ENCODE results near the gene SUCLA2. TPM values are rescaled to one million over a fixed set of nuclear protein-coding genes. Genes with fewer than 3 reads are reported as not detected.

Gene SUCLA2
- total RNA-seq, 1 donor from 2014 or later = 41.7 TPM

GRCh38 chr13:47962237-47962636 is 38.8 kb downstream of the SUCLA2 start:
- Histone ChIP-seq H3K4me2 (ENCODE audit: low read length) (no peak overlapping the region), H3K4me3 (ENCODE audit: insufficient read depth, low read depth, low read length) (no peak overlapping the region), H3K27ac (ENCODE audit: low read depth, low read length) (no peak overlapping the region), H4K20me1 (ENCODE audit: insufficient read depth, low read length) (no peaks in the 10 kb centered on the region), H3K27me3 (ENCODE audit: insufficient read depth, low read length) (no peaks in the 10 kb centered on the region), H2AFZ (ENCODE audit: low read depth, low read length) (no peak overlapping the region), H3K36me3 (ENCODE audit: insufficient read depth, low read length) (peaks cover 22% of the 10 kb centered on the region), H3K9ac (ENCODE audit: low read length) (no peak overlapping the region), H3K4me1 (ENCODE audit: insufficient read depth, low read length) (no peaks in the 10 kb centered on the region), H3K9me3 (ENCODE audit: insufficient read depth, low read depth, low read length) (peaks cover 10% of the 10 kb centered on the region), H3K79me2 (ENCODE audit: insufficient read depth, low read length) (no peaks in the 10 kb centered on the region)
- H3K36me3 Mint-ChIP-seq (ENCODE audit: low read depth, unreplicated experiment) = peaks cover 42% of the 10 kb centered on the region
- DNase-seq (ENCODE audit: low read depth) (no peak), FAIRE-seq (no peak)
- H3K27me3 Mint-ChIP-seq (ENCODE audit: low read depth, unreplicated experiment) = no peaks in the 10 kb centered on the region
- TF ChIP-seq EZH2 (IDR thresholded peaks at IDR 0.05; ENCODE audit: insufficient read depth, low read length) = no peak
- TF ChIP-seq, protein P1, sequence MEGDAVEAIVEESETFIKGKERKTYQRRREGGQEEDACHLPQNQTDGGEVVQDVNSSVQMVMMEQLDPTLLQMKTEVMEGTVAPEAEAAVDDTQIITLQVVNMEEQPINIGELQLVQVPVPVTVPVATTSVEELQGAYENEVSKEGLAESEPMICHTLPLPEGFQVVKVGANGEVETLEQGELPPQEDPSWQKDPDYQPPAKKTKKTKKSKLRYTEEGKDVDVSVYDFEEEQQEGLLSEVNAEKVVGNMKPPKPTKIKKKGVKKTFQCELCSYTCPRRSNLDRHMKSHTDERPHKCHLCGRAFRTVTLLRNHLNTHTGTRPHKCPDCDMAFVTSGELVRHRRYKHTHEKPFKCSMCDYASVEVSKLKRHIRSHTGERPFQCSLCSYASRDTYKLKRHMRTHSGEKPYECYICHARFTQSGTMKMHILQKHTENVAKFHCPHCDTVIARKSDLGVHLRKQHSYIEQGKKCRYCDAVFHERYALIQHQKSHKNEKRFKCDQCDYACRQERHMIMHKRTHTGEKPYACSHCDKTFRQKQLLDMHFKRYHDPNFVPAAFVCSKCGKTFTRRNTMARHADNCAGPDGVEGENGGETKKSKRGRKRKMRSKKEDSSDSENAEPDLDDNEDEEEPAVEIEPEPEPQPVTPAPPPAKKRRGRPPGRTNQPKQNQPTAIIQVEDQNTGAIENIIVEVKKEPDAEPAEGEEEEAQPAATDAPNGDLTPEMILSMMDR (IDR thresholded peaks at IDR 0.05; ENCODE audit: insufficient read depth, low read depth, low read length) = no peak
- H3K4me3 Mint-ChIP-seq (ENCODE audit: unreplicated experiment) = no peak overlapping the region
- peaks cover 8% of the 10 kb centered on the region for H3K9me3 Mint-ChIP-seq (ENCODE audit: unreplicated experiment)
- H3K4me1 Mint-ChIP-seq (ENCODE audit: low read depth, unreplicated experiment) = no peaks in the 10 kb centered on the region
- no peak overlapping the region for H3K27ac Mint-ChIP-seq (ENCODE audit: unreplicated experiment)

DNA sequence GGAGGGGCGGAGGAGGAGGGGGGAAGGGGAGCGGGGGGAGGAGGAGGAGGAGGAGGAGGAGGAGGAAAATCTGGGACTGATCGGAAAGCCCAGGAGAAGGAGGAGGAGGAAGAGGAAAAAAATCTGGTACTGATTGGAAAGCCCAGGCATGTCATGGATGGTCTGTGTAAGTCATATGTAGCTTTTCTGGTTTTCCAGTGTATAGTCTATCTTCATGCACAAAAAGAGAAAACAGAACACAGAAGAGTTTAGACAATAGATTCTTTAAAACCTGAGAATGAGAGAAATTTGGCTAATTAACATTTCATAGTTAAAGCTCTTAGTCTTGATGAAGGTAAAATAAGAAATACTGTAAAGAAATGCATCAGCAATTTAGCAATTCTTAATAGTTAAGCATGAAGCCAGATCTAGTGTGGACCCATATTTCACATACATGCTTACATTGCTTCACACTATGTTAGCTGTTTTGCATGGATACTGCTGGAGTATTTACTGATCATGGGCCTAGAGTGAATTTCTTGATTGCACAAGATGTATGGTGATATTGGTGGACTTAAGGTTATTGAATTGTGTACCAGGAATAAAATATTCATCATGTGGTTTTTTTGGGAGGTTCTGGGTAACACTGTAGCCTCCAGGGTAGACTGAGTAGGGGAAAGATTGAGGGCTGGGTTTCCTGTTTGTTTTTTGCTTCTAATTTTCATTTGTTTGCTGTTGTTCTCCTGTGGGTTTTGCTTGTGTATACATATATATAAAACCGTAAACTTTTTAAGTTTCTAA is 41.4 kb downstream of the SUCLA2 start:
- peaks cover 17% of the 10 kb centered on the region for H3K9me3 Mint-ChIP-seq (ENCODE audit: unreplicated experiment)
- TF ChIP-seq, protein P1 (IDR thresholded peaks at IDR 0.05; ENCODE audit: insufficient read depth, low read depth, low read length) = no peak
- no peak for TF ChIP-seq EZH2 (IDR thresholded peaks at IDR 0.05; ENCODE audit: insufficient read depth, low read length)
- H3K36me3 ChIP-seq (ENCODE audit: insufficient read depth, low read length) = peaks cover 23% of the 10 kb centered on the region
- H3K4me1 ChIP-seq (ENCODE audit: insufficient read depth, low read length) = no peaks in the 10 kb centered on the region
- no peak overlapping the region for H3K27ac ChIP-seq (ENCODE audit: low read depth, low read length)
- H4K20me1 ChIP-seq (ENCODE audit: insufficient read depth, low read length) = no peaks in the 10 kb centered on the region
- no peak overlapping the region for H3K4me3 Mint-ChIP-seq (ENCODE audit: unreplicated experiment)
- H2AFZ ChIP-seq (ENCODE audit: low read depth, low read length) = no peak overlapping the region
- no peaks in the 10 kb centered on the region for H3K79me2 ChIP-seq (ENCODE audit: insufficient read depth, low read length)
- H3K36me3 Mint-ChIP-seq (ENCODE audit: low read depth, unreplicated experiment) = peaks cover 54% of the 10 kb centered on the region
- no peak overlapping the region for H3K9ac ChIP-seq (ENCODE audit: low read length)
- H3K4me2 ChIP-seq (ENCODE audit: low read length) = no peak overlapping the region
- no peak overlapping the region for H3K27ac Mint-ChIP-seq (ENCODE audit: unreplicated experiment)
- no peak overlapping the region for H3K4me3 ChIP-seq (ENCODE audit: insufficient read depth, low read depth, low read length)
- DNase-seq (ENCODE audit: low read depth) (no peak), FAIRE-seq (no peak)
- H3K4me1 Mint-ChIP-seq (ENCODE audit: low read depth, unreplicated experiment) = no peaks in the 10 kb centered on the region
- H3K9me3 ChIP-seq (ENCODE audit: insufficient read depth, low read depth, low read length) = peaks cover 15% of the 10 kb centered on the region
- H3K27me3 Mint-ChIP-seq (ENCODE audit: low read depth, unreplicated experiment) = no peaks in the 10 kb centered on the region
- H3K27me3 ChIP-seq (ENCODE audit: insufficient read depth, low read length) = no peaks in the 10 kb centered on the region

DNA sequence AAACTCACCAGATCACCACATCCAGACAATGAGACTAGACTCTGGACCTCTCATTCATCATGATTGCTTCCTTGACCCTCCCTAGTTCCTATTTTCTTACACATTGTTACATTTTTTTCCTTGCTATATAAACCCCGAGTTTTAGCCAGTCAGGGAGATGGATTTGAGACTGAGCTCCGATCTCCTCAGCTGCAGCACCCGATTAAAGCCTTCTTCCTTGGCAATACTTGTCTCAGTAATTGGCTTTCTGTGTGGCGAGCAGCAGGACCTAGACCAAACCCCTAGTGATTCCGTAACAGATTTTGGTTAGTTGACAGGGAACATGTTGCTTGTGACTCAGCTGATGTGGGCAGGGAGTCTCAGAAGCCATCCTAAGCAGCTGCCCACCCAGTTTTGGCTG is 44.0 kb downstream of the SUCLA2 start:
- H3K27ac Mint-ChIP-seq (ENCODE audit: unreplicated experiment) = no peak overlapping the region
- Histone ChIP-seq H3K27me3 (ENCODE audit: insufficient read depth, low read length) (no peaks in the 10 kb centered on the region), H4K20me1 (ENCODE audit: insufficient read depth, low read length) (no peaks in the 10 kb centered on the region), H3K27ac (ENCODE audit: low read depth, low read length) (no peak overlapping the region), H3K9ac (ENCODE audit: low read length) (no peak overlapping the region), H3K4me1 (ENCODE audit: insufficient read depth, low read length) (no peaks in the 10 kb centered on the region), H3K79me2 (ENCODE audit: insufficient read depth, low read length) (no peaks in the 10 kb centered on the region), H3K9me3 (ENCODE audit: insufficient read depth, low read depth, low read length) (peaks cover 15% of the 10 kb centered on the region), H3K36me3 (ENCODE audit: insufficient read depth, low read length) (peaks cover 17% of the 10 kb centered on the region), H3K4me2 (ENCODE audit: low read length) (no peak overlapping the region), H2AFZ (ENCODE audit: low read depth, low read length) (no peak overlapping the region), H3K4me3 (ENCODE audit: insufficient read depth, low read depth, low read length) (no peak overlapping the region)
- FAIRE-seq (no peak), DNase-seq (ENCODE audit: low read depth) (no peak)
- no peaks in the 10 kb centered on the region for H3K27me3 Mint-ChIP-seq (ENCODE audit: low read depth, unreplicated experiment)
- TF ChIP-seq EZH2 (IDR thresholded peaks at IDR 0.05; ENCODE audit: insufficient read depth, low read length) = no peak
- TF ChIP-seq, protein P1 (IDR thresholded peaks at IDR 0.05; ENCODE audit: insufficient read depth, low read depth, low read length) = no peak
- no peak overlapping the region for H3K4me3 Mint-ChIP-seq (ENCODE audit: unreplicated experiment)
- no peaks in the 10 kb centered on the region for H3K4me1 Mint-ChIP-seq (ENCODE audit: low read depth, unreplicated experiment)
- peaks cover 16% of the 10 kb centered on the region for H3K9me3 Mint-ChIP-seq (ENCODE audit: unreplicated experiment)
- peaks cover 44% of the 10 kb centered on the region for H3K36me3 Mint-ChIP-seq (ENCODE audit: low read depth, unreplicated experiment)

All from astrocyte (in vitro differentiated cells and primary cell).